ENCODE measurements around the gene HLF.

GRCh38 chr17:55320594-55321426 lies 56.0 kb downstream of the HLF start:
- TF ChIP-seq CTCF (IDR thresholded peaks at IDR 0.05) (no peak), POLR2A (IDR thresholded peaks at IDR 0.05; ENCODE audit: low read depth) (no peak), POLR2AphosphoS5 (IDR thresholded peaks at IDR 0.05) (peak; percentile 13 to 22)
